HCT116 (cell line): ENCODE data around the gene ATOH8.

Experiments
- CEBPB ChIP-seq: IDR thresholded peaks from 2 replicates; pipeline ENCODE4 v1.6.1; 2012; ENCODE audit warnings: low read depth
- CTCF ChIP-seq, 3 experiments: fragments of 200-600 bp in 1 of 3; sonication (generic) in 1 of 3; IDR thresholded peaks in 2 of 3; conservative IDR thresholded peaks in 1 of 3; 2 replicates each; pipeline ENCODE4 v1.5.1; 2012 to 2017; ENCODE audit warnings: low read depth in 2 of 3, low read length in 2 of 3, antibody characterized with exemption in 1 of 3, borderline replicate concordance in 1 of 3, control low read depth in 1 of 3, mild to moderate bottlenecking in 1 of 3, mixed read lengths in 1 of 3, mixed run types in 1 of 3, moderate library complexity in 1 of 3; ENCODE audit not compliant: insufficient read depth in 1 of 3
- EZH2phosphoT487 ChIP-seq: fragments of 200-600 bp; IDR thresholded peaks from 2 replicates; pipeline ENCODE4 v1.6.1; 2018; ENCODE audit warnings: antibody characterized with exemption, borderline replicate concordance
- POLR2AphosphoS5 ChIP-seq: IDR thresholded peaks from 2 replicates; pipeline ENCODE4 v1.6.1; 2011; ENCODE audit warnings: mild to moderate bottlenecking, low read depth, low read length, moderate library complexity
- TF ChIP-seq, protein P1 (sequence below): IDR thresholded peaks from 2 replicates; pipeline ENCODE4 v1.6.1; 2011; ENCODE audit warnings: mild to moderate bottlenecking, low read length, moderate library complexity; ENCODE audit not compliant: insufficient replicate concordance; ENCODE audit errors: extremely low read depth

- no peak for TF ChIP-seq POLR2AphosphoS5
- no peak for TF ChIP-seq EZH2phosphoT487
- TF ChIP-seq CEBPB, result no peak
- TF ChIP-seq, protein P1, sequence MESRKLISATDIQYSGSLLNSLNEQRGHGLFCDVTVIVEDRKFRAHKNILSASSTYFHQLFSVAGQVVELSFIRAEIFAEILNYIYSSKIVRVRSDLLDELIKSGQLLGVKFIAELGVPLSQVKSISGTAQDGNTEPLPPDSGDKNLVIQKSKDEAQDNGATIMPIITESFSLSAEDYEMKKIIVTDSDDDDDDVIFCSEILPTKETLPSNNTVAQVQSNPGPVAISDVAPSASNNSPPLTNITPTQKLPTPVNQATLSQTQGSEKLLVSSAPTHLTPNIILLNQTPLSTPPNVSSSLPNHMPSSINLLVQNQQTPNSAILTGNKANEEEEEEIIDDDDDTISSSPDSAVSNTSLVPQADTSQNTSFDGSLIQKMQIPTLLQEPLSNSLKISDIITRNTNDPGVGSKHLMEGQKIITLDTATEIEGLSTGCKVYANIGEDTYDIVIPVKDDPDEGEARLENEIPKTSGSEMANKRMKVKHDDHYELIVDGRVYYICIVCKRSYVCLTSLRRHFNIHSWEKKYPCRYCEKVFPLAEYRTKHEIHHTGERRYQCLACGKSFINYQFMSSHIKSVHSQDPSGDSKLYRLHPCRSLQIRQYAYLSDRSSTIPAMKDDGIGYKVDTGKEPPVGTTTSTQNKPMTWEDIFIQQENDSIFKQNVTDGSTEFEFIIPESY, result no peak
- TF ChIP-seq CTCF (IDR thresholded peaks at IDR 0.05 in 2 of 3, conservative IDR thresholded peaks at IDR 0.05 in 1 of 3; ENCODE audit: borderline replicate concordance in 1 of 3, insufficient read depth in 1 of 3, low read depth in 2 of 3, low read length in 2 of 3), result no peak
Observed at GRCh38 chr2:85727798-85728197, 26.0 kb upstream of the ATOH8 start.
